ENCODE data around the gene DMRTC2. TPM values are rescaled to one million over a fixed set of nuclear protein-coding genes. Genes with fewer than 3 reads are reported as not detected.

DMRTC2 gene
- total and polyA plus RNA-seq, 2 of the 8 experiments (the other 6 are each of a cell fraction or from before 2014, with no cell fraction given): not detected

GRCh38 chr19:41895745-41896580 lies 51.1 kb downstream of the DMRTC2 start (continued):
- TF ChIP-seq CTCF (IDR thresholded peaks at IDR 0.05; ENCODE audit: control extremely low read depth in 1 of 3, insufficient read depth in 1 of 3, low read depth in 1 of 3, low read length in 3 of 3) (peak; percentile 32 to 65 (median 64)), SP2 (IDR thresholded peaks at IDR 0.05; ENCODE audit: low read length) (no peak), MAFK (IDR thresholded peaks at IDR 0.05; ENCODE audit: low read depth, low read length) (no peak), RFX5 (IDR thresholded peaks at IDR 0.05; ENCODE audit: borderline replicate concordance, low read depth, low read length) (no peak), HDAC2 (IDR thresholded peaks at IDR 0.05; ENCODE audit: borderline replicate concordance in 1 of 2, low read depth in 2 of 2, low read length in 2 of 2) (no peak)
